ENCODE data around the gene NDUFAF3. TPM values are rescaled to one million over a fixed set of nuclear protein-coding genes. Genes with fewer than 3 reads are reported as not detected.

Gene NDUFAF3
- total RNA-seq, 1 experiment from 2014 or later, result 36.8 TPM

DNA sequence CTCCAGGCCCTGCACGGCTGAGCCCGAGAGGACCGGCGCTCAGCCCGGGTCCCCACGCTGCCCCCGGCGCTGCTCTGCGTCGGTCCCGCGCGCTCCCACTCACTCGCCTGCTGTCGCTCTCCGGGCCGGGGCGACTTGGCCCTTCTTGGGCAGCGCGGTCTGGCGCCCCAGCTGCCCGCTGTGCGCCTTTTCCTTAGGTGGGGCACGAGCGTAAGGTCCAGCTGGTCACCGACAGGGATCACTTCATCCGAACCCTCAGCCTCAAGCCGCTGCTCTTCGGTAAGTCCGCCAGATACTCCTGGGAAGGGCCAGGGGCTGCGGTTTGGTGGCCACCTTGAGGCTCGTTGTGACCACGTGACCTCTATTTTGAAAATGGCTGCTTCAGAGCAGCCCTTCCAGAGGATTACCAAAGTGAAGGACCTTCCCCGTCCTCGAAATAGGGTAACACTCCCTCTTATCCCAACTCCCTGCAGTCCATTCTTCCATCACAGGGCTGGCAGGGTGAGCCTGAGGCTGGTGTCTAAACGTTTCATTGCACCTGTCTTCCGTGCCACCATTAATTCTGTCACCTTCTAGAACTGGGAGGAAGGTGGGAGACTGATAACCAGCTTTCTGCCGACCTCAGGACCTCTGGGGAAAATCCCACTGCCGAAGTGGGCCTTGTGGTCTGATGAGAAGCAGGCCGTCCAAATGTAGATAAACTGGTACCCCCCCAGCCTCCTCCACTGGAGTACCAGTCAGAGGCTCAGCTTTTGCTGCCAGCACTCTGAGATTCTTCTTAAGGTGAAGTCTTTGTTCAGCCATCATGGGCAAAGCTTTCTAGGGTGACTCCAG, 31.1 kb upstream of the NDUFAF3 start (continued):
- TF ChIP-seq, protein P1, sequence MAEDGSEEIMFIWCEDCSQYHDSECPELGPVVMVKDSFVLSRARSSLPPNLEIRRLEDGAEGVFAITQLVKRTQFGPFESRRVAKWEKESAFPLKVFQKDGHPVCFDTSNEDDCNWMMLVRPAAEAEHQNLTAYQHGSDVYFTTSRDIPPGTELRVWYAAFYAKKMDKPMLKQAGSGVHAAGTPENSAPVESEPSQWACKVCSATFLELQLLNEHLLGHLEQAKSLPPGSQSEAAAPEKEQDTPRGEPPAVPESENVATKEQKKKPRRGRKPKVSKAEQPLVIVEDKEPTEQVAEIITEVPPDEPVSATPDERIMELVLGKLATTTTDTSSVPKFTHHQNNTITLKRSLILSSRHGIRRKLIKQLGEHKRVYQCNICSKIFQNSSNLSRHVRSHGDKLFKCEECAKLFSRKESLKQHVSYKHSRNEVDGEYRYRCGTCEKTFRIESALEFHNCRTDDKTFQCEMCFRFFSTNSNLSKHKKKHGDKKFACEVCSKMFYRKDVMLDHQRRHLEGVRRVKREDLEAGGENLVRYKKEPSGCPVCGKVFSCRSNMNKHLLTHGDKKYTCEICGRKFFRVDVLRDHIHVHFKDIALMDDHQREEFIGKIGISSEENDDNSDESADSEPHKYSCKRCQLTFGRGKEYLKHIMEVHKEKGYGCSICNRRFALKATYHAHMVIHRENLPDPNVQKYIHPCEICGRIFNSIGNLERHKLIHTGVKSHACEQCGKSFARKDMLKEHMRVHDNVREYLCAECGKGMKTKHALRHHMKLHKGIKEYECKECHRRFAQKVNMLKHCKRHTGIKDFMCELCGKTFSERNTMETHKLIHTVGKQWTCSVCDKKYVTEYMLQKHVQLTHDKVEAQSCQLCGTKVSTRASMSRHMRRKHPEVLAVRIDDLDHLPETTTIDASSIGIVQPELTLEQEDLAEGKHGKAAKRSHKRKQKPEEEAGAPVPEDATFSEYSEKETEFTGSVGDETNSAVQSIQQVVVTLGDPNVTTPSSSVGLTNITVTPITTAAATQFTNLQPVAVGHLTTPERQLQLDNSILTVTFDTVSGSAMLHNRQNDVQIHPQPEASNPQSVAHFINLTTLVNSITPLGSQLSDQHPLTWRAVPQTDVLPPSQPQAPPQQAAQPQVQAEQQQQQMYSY (CRISPR knock-in tag; IDR thresholded peaks at IDR 0.05), result no peak
- TF ChIP-seq MYBL2 (CRISPR knock-in tag; IDR thresholded peaks at IDR 0.05) (peak; percentile 27; the same call in 1 of the 2 replicates), ZBTB21 (CRISPR knock-in tag; IDR thresholded peaks at IDR 0.05; ENCODE audit: borderline replicate concordance) (no peak), ZNF219 (CRISPR knock-in tag; IDR thresholded peaks at IDR 0.05; ENCODE audit: borderline replicate concordance) (no peak), TCF7 (CRISPR knock-in tag; IDR thresholded peaks at IDR 0.05; ENCODE audit: low read depth) (no peak), ZNF232 (CRISPR knock-in tag; IDR thresholded peaks at IDR 0.05) (no peak), ZNF138 (CRISPR knock-in tag; conservative IDR thresholded peaks at IDR 0.05) (no peak), IRF2 (CRISPR knock-in tag; IDR thresholded peaks at IDR 0.05; ENCODE audit: borderline replicate concordance, low read depth) (no peak), CBFB (CRISPR knock-in tag; IDR thresholded peaks at IDR 0.05; ENCODE audit: low read depth) (no peak), NFYB (CRISPR knock-in tag; conservative IDR thresholded peaks at IDR 0.05; ENCODE audit: low read depth) (no peak), TEAD1 (CRISPR knock-in tag; IDR thresholded peaks at IDR 0.05) (no peak), ETV6 (CRISPR knock-in tag; IDR thresholded peaks at IDR 0.05) (peak; percentile 38; the same call in 1 of the 2 replicates), GTF2I (CRISPR knock-in tag; conservative IDR thresholded peaks at IDR 0.05) (no peak), CREM (CRISPR knock-in tag; IDR thresholded peaks at IDR 0.05) (no peak)
- TF ChIP-seq, protein P2, sequence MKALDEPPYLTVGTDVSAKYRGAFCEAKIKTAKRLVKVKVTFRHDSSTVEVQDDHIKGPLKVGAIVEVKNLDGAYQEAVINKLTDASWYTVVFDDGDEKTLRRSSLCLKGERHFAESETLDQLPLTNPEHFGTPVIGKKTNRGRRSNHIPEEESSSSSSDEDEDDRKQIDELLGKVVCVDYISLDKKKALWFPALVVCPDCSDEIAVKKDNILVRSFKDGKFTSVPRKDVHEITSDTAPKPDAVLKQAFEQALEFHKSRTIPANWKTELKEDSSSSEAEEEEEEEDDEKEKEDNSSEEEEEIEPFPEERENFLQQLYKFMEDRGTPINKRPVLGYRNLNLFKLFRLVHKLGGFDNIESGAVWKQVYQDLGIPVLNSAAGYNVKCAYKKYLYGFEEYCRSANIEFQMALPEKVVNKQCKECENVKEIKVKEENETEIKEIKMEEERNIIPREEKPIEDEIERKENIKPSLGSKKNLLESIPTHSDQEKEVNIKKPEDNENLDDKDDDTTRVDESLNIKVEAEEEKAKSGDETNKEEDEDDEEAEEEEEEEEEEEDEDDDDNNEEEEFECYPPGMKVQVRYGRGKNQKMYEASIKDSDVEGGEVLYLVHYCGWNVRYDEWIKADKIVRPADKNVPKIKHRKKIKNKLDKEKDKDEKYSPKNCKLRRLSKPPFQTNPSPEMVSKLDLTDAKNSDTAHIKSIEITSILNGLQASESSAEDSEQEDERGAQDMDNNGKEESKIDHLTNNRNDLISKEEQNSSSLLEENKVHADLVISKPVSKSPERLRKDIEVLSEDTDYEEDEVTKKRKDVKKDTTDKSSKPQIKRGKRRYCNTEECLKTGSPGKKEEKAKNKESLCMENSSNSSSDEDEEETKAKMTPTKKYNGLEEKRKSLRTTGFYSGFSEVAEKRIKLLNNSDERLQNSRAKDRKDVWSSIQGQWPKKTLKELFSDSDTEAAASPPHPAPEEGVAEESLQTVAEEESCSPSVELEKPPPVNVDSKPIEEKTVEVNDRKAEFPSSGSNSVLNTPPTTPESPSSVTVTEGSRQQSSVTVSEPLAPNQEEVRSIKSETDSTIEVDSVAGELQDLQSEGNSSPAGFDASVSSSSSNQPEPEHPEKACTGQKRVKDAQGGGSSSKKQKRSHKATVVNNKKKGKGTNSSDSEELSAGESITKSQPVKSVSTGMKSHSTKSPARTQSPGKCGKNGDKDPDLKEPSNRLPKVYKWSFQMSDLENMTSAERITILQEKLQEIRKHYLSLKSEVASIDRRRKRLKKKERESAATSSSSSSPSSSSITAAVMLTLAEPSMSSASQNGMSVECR (CRISPR knock-in tag; IDR thresholded peaks at IDR 0.05; ENCODE audit: borderline replicate concordance), result peak; percentile 43; the same call in 1 of the 2 replicates
- TF ChIP-seq, protein P3, sequence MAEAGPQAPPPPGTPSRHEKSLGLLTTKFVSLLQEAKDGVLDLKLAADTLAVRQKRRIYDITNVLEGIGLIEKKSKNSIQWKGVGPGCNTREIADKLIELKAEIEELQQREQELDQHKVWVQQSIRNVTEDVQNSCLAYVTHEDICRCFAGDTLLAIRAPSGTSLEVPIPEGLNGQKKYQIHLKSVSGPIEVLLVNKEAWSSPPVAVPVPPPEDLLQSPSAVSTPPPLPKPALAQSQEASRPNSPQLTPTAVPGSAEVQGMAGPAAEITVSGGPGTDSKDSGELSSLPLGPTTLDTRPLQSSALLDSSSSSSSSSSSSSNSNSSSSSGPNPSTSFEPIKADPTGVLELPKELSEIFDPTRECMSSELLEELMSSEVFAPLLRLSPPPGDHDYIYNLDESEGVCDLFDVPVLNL (CRISPR knock-in tag; IDR thresholded peaks at IDR 0.05; ENCODE audit: borderline replicate concordance, low read depth), result no peak
- TF ChIP-seq, protein P4, sequence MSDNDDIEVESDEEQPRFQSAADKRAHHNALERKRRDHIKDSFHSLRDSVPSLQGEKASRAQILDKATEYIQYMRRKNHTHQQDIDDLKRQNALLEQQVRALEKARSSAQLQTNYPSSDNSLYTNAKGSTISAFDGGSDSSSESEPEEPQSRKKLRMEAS (CRISPR knock-in tag; IDR thresholded peaks at IDR 0.05), result peak; percentile 90
- TF ChIP-seq, protein P5, sequence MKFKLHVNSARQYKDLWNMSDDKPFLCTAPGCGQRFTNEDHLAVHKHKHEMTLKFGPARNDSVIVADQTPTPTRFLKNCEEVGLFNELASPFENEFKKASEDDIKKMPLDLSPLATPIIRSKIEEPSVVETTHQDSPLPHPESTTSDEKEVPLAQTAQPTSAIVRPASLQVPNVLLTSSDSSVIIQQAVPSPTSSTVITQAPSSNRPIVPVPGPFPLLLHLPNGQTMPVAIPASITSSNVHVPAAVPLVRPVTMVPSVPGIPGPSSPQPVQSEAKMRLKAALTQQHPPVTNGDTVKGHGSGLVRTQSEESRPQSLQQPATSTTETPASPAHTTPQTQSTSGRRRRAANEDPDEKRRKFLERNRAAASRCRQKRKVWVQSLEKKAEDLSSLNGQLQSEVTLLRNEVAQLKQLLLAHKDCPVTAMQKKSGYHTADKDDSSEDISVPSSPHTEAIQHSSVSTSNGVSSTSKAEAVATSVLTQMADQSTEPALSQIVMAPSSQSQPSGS (CRISPR knock-in tag; IDR thresholded peaks at IDR 0.05; ENCODE audit: borderline replicate concordance, low read depth), result no peak
- TF ChIP-seq, protein P6, sequence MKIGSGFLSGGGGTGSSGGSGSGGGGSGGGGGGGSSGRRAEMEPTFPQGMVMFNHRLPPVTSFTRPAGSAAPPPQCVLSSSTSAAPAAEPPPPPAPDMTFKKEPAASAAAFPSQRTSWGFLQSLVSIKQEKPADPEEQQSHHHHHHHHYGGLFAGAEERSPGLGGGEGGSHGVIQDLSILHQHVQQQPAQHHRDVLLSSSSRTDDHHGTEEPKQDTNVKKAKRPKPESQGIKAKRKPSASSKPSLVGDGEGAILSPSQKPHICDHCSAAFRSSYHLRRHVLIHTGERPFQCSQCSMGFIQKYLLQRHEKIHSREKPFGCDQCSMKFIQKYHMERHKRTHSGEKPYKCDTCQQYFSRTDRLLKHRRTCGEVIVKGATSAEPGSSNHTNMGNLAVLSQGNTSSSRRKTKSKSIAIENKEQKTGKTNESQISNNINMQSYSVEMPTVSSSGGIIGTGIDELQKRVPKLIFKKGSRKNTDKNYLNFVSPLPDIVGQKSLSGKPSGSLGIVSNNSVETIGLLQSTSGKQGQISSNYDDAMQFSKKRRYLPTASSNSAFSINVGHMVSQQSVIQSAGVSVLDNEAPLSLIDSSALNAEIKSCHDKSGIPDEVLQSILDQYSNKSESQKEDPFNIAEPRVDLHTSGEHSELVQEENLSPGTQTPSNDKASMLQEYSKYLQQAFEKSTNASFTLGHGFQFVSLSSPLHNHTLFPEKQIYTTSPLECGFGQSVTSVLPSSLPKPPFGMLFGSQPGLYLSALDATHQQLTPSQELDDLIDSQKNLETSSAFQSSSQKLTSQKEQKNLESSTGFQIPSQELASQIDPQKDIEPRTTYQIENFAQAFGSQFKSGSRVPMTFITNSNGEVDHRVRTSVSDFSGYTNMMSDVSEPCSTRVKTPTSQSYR (CRISPR knock-in tag; IDR thresholded peaks at IDR 0.05), result no peak
- TF ChIP-seq, protein P7, sequence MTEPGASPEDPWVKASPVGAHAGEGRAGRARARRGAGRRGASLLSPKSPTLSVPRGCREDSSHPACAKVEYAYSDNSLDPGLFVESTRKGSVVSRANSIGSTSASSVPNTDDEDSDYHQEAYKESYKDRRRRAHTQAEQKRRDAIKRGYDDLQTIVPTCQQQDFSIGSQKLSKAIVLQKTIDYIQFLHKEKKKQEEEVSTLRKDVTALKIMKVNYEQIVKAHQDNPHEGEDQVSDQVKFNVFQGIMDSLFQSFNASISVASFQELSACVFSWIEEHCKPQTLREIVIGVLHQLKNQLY (CRISPR knock-in tag; IDR thresholded peaks at IDR 0.05), result no peak
- TF ChIP-seq, protein P8, sequence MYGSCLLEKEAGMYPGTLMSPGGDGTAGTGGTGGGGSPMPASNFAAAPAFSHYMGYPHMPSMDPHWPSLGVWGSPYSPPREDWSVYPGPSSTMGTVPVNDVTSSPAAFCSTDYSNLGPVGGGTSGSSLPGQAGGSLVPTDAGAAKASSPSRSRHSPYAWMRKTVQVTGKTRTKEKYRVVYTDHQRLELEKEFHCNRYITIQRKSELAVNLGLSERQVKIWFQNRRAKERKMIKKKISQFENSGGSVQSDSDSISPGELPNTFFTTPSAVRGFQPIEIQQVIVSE (CRISPR knock-in tag; IDR thresholded peaks at IDR 0.05; ENCODE audit: borderline replicate concordance), result no peak
